IMR-90 (cell line): ENCODE data around the gene EXOC1L. TPM values are rescaled to one million over a fixed set of nuclear protein-coding genes. Genes with fewer than 3 reads are reported as not detected.

Experiments used
- microRNA-seq, 2 experiments: library from miRNA; stranded (forward) in 1 of 2; unstranded in 1 of 2; fragments of 10-50 nt in 1 of 2; fragments of <30 nt in 1 of 2; gene quantifications in 1 of 2; microRNA quantifications in 1 of 2; one replicate each; pipeline versions ENCODE3 to v1.1.0; 2013 to 2020; ENCODE audit not compliant: insufficient read depth in 1 of 2, insufficient read length in 1 of 2, unreplicated experiment in 1 of 2
- polyA plus RNA-seq, 3 experiments: library from polyadenylated mRNA; depleted of rRNA; stranded (reverse); fragments of >200 nt; gene quantifications; 2 replicates each; pipeline ENCODE4 v1.2.3, GENCODE V29; 2012; ENCODE audit warnings: low replicate concordance in 1 of 3
- small RNA-seq, 5 experiments: library from RNA; depleted of rRNA; stranded (forward); fragments of <200 nt; gene quantifications; one replicate each; pipeline ENCODE3, GENCODE V24; 2012
- total RNA-seq: library from RNA; depleted of rRNA; stranded (reverse); fragments of >200 nt; gene quantifications from 2 replicates; pipeline ENCODE4 v1.2.3, GENCODE V29; 2012; rRNA removed

The EXOC1L gene
- total and polyA plus RNA-seq, 2 of the 4 experiments (the other 2 are of a cell fraction), result not detected

Small RNAs within 50 kb of the gene (microRNA-seq; reads per million reads assigned to microRNA genes)
- not detected for gene RNU6-276P (ENCODE audit: insufficient read depth, insufficient read length)
- gene RNU6-652P (ENCODE audit: insufficient read depth, insufficient read length), result not detected

Small RNAs within 50 kb of the gene (small RNA-seq; reads per million reads assigned to genes)
- gene RNU6-276P (0 reads per million in 5 experiments), gene RNU6-652P (0 to 1.2 (median 0) reads per million in 5 experiments)

Other genes starting within 250 kb of the EXOC1L start
- not detected in 2 replicates for gene PDCL2, start 227.5 kb upstream of the EXOC1L start, total RNA-seq
- not detected in 2 replicates for gene PDCL2, start 227.5 kb upstream of the EXOC1L start, polyA plus RNA-seq (2012; rRNA removed)
- not detected in 2 replicates for gene NMU, start 183.5 kb upstream of the EXOC1L start, total RNA-seq
- not detected in 2 replicates for gene NMU, start 183.5 kb upstream of the EXOC1L start, polyA plus RNA-seq (2012; rRNA removed)
- gene EXOC1, start 33.9 kb downstream of the EXOC1L start, total RNA-seq, result 47.5 and 49.5 TPM in 2 replicates
- 16.8 and 19.9 TPM in 2 replicates for gene EXOC1, start 33.9 kb downstream of the EXOC1L start, polyA plus RNA-seq (2012; rRNA removed)
- gene CEP135, start 129.2 kb downstream of the EXOC1L start, total RNA-seq, result 3.2 and 6.4 TPM in 2 replicates
- gene CEP135, start 129.2 kb downstream of the EXOC1L start, polyA plus RNA-seq (2012; rRNA removed), result 2.2 and 2.7 TPM in 2 replicates